Central memory CD4-positive, alpha-beta T cell (primary cell): Measurements from ENCODE around the gene HARBI1.

Experiments used
- DNase-seq: peaks from one replicate; pipeline ENCODE4 v3.0.0; 2022

The HARBI1 gene

DNA sequence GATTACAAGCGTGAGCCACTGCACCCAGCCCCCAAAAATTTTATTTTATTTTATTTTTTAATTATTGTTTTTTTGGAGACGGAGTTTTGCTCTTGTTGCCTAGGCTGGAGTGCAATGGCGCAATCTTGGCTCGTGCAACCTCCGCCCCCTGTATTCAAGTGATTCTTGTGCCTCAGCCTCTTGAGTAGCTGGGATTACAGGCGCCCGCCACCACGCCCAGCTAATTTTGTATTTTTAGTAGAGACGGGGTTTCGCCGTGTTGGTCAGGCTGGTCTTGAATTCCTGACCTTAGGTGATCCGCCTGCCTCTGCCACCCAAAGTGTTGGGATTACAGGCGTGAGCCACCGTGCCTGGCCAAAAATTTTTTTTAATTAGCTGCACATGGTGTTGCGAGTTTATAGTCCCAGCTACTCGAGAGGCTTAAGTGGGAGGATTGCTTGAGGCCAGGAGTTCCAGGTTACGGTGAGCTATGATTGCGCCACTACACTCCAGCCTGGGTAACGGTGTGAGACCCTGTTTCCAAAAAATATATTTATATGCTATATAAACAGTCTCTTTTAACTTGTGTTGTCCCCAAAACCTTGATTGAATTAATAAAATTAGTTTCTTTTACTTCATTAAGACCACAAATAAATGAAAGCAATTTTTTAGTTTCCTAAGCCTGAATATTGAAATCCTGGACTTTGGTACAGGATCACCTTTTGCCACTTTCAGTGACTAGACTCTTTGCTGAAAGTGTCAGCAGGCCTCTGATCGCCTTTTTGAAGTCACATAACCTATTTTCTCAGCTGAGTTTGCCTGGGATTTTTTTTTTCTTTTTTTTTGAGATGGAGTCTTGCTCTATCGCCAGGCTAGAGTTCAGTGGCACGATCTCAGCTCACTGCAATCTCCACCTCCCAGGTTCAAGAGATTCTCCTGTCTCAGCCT lies 16.5 kb upstream of the HARBI1 start:
- DNase-seq: no peak

DNA sequence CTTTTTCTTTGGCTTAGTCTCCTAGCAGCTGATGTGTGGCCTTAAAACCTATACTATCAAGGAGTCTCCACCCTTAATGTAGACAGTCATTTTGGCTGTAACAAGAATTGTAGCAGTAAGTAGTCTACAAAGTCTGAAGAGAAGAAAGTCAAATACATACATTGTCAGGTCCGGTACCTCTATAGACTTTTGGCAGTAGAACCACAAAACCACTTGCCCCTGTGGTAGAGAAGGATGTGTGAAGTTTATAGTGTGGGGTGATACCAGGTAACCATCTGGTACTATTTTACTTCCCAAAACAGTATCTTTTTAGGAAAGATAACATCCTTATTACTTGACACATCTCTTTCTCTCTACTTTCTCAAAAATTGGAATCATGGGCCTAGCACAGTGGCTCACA lies 15.5 kb upstream of the HARBI1 start:
- no peak for DNase-seq

DNA sequence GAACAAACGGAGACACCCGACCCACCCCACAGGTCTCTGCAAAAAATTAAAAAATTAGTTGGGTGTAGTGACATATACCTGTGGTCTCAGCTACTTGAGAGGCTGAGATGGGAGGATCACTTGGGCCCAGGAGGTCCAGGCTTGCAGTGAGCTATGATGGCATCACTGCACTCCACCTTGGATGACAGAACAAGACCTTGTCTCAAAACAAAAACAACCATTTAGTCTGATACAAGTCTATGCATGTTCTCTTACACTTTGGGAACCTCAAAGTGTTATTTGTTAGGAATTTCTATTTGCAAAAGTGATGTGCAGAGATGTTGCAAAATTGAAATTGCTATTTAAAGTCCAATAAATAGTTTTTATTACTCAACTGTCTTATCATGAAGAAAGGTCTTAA lies 14.6 kb upstream of the HARBI1 start:
- no peak for DNase-seq

DNA sequence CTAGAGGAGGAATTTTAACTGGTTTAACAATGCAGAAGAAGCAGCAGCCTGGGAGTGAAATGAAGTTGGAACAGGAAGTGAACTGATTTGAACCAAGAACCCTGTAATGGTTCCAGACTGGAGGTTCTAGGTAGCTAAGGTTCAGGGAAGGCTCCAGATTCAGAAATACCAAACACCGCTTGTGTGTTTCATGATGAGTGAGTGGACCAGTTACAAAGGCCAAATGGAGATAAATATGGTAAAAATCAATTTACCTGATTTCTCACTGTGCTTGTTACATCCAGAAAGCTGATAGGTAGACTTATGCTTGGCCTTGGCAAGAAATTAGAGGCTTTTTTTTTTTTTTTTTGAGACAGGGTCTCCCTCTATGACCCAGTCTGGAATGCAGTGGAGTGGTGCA lies 13.2 kb upstream of the HARBI1 start:
- DNase-seq: no peak

- DNase-seq: no peak
Observed at GRCh38 chr11:46628961-46629360, 11.9 kb upstream of the HARBI1 start.

DNA sequence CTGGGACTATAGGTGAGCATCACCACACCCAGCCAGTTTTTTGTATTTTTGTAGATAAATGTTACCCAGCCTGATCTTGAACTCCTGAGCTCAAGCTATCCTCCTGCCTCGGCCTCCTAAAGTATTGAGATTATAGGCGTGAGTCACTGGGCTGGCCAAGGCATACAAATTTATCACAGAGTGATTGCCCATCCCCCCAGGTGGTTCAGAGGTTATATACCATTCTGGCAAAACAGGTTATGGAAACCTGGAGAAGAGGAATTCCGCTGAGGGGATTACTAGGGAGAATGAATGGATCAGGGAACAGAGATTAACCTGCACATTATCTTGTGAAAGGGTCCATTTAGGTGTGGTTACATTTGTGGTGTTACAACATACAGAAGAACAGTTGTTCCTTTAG lies 8.4 kb upstream of the HARBI1 start:
- DNase-seq: no peak

GRCh38 chr11:46618837-46619236 lies 1.8 kb upstream of the HARBI1 start:
- no peak for DNase-seq

GRCh38 chr11:46617972-46618314 lies 916 bp upstream of the HARBI1 start:
- DNase-seq: no peak

DNA sequence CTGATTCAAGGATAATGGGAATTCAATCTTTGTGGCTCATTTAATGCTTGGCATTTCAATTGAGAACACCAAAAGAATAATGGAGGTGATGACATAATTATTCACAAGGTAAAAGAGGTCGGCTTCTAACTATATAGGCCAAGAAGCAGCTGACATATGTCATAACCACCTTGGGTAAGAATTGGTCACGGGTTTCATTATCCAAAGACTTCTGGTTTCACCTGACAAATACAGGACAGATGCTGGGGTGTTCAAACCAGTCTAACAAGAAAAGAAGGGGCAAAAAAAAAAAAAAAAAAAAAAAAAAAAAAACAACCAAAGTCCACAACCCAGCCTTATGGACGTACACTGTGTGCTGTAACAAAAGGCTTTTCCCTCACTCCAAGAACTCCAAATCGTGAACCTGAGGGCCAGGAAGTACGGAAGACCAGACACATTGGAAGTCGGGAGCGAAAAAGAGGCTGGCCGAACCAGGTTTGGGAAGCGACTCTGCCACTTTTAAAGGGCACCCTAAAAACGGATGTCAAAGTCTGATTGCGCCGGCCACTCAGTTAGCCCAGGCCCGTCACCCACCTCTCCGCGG lies 385 bp downstream of the HARBI1 start:
- peak; percentile 22 for DNase-seq

DNA sequence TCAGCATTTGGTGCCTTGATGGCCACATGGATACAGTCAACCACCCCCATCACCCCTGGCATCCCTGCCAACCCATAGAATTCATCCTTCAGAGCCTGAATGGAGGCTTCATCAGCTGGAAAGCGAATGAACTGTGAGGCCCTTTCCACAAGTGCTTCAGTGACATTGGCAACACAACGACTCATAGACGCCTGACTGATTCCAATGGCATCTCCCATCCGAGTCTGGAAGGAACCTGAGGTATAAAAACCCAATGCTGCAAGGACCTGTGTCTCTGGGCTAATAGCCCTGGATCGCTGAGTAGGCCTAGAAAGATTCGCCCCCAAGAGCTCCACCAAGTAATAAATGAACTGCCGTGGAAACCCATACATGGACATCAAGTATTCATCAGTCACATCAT lies 1.3 kb downstream of the HARBI1 start:
- DNase-seq: no peak

- no peak for DNase-seq
Observed at GRCh38 chr11:46612326-46612725, 4.7 kb downstream of the HARBI1 start.

- DNase-seq: no peak
Observed at GRCh38 chr11:46611526-46612304, 5.3 kb downstream of the HARBI1 start.

DNA sequence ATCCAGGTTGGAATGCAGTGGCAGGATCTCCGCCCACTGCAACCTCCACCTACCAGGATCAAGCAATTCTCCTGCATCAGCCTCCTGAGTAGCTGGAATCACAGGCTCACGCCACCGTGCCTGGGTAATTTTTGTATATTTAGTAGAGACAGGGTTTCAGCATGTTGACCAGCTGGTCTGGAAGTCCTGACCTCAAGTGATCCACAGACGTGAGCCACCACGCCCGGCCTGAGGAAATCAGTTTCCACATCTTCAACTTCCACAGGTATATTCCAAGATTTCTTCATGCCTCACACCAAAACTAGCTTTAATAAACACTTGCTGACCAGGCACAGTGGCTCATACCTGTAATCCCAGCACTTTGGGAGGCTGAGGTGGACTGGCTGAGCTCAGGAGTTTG lies 7.6 kb downstream of the HARBI1 start:
- DNase-seq: no peak

DNA sequence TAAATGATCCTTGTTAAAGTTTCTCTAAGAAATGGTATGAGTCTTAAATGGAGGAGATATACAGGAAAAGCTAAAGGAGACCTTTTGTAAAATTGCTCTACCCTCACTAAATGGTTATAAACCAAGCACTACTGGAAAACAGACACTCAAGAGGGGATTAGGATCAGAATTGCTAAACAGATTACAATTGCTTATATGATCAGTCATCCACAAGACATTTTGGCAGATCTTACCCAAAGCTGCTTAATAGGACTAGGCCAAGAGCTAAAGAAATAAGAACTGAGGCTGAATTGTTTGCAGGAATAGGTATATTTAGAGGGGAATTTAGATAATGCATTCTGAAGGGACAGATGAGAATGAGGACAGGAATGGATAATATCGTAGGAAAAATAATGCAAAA lies 9.5 kb downstream of the HARBI1 start:
- DNase-seq: no peak

DNA sequence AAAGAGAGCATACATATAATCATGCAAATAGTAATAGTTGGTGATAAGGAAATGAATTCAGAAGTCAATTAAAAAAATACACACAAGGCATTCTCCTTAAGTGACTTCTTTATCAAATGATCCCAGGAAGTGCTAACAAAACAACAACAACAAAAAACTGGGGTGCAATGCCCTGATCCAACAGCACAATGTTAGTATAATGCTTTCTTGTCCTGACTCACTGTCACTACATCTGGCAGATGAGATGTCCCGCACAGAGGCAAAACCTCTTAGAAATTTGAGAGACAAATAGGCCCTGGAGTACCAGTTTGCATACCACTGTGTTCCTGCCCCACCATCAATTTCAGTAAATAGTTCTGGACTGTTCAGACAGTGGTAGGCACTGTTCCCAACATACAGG lies 12.2 kb downstream of the HARBI1 start:
- DNase-seq: no peak

DNA sequence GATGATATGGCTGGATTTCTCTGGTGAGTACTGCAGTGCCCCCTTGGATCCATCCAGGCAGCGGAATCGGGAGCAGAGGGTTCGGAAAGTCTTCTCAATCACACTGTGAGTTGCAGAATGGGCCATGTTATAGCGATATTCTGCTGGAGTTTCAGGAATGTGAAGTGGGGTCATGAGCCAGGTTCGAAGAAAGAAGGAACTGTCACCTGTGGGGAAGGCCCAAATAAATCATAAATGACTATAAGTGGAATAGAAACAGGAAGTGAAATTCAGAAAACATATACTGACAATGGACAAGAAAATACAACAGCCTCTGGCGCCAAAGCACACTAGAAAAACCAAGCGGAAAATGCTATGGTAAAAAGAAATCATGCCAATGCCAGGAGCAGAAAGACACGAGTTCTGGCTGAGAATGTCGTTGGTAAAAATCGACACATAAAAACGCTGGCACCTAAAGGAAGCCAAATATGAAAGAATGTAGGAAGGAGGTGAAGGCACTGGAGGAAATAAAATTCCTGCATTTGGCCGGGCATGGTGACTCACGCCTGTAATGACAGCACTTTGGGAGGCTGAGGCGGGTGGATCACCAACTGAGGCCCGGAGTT lies 13.2 kb downstream of the HARBI1 start:
- no peak for DNase-seq

DNA sequence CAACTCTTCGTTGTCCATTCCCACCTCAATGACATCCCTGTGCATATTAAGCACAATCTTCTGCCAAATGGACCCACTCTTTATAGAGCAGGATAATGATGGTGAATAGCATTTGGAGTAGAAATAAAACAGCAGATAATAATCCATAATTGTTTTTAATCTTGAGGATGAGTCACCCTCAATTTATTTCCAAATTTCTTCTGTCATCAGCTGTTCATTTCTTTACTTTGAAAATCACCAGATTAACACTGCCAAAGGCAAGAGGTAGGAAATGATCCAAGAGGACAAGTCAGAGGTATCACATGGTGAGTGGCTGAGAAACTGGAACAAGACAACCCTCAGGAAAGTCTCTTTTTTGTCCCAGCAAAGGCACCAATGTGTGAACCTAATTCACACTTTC lies 15.9 kb downstream of the HARBI1 start:
- DNase-seq: no peak

DNA sequence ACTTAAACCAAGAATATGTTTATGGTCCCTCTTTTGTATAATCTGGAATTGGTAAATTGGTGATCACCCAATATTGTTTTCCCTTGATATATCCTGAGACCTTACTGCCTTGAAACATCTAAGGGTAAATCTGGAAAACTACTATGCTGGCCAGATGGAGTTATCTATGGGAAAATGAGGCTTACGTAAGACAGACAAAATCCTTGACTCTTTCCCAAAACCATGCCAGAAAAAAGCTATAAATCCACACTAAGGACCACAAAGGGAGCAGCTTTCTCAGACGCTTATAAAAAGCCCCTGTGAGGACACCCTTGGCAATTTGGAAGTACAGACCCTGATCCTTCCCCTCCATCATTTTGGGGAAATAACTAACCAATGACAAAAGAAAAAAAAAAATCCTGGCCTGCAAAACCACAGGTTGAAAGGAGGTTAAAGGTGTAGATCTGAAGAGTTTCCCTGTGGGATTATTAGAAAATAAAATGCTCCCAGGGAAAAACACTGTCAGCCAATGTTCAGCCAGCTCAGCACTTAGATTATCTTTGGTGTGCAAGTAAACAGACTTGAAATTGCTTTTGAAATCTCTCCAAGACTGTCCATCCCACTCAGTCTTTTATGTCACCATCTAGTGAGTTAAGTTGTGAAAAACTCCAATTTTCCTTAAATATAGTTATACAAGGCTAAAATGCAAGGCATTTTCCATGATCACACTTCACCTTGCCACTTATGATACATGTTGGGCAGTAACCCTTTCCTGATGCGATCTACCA lies 16.6 kb downstream of the HARBI1 start:
- no peak for DNase-seq

DNA sequence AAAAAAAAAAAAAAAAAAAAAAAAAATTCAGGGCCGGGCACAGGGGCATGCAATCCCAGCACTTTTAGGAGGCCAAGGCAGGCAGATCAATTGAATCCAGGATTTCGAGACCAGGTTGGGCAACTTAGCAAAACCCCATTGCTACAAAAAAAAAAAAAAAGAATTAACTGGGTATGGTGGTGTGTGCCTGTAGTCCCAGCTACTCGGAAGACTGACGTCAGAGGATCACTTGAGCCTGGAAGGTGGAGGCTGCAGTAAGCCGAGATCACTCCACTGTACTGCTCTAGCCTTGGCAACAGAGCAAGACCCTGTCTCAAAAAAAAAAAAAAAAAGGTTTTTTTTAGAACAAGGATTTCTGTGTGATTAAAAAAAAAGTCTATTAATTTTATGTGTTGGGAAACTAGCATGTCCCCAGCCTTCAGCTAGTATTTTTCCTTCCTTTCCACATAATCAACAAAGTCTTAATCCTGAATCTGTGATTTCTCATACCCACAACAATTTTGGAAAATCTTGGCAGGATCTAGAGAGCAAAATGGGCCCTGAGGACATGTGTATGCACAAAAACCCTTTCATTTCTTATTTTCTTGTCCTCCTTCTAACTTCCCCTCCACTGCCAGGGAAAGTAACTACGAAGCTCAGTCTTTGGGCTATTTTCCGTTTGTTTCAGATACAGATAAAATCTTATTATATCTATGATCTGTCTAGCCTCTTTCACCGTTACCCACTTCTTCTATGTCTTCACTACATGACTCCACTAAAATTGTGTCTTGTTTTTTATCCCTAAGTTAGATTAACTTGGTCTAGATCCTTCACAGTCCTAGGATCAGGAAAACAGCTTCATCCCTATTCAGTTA lies 17.5 kb downstream of the HARBI1 start:
- no peak for DNase-seq

- no peak for DNase-seq
Observed at GRCh38 chr11:46597609-46598219, 19.3 kb downstream of the HARBI1 start.

- DNase-seq: no peak
Observed at GRCh38 chr11:46597155-46597554, 19.9 kb downstream of the HARBI1 start.
